ENCODE data around the gene IRS2.

IRS2 gene

DNA sequence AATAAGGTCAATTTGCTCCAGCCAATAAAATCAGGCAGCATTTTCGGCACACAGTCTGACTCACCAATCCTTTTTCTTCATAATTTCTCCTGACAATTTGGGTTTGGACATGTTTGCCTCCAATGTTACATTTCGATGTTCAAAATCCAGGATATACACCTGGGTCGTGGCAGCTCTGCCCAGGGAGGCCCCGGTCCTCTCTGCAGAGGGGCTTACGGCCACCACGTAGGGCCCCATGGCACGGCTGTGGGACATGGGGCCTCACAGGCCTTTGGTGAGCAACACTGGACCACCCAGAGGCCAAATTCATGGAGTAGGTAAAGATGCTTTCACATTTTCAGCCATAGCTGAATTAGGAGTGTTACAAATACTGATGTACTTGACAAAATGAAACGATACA lies 25.4 kb downstream of the IRS2 start:
- no peaks in the 10 kb centered on the region for H3K9me2 ChIP-seq (replicated peaks; ENCODE audit: low read depth, low read length)
- no peak overlapping the region for H3K4me3 ChIP-seq (ENCODE audit: low read length, poor library complexity, severe bottlenecking)
- no peak for TF ChIP-seq EZH2phosphoT487 (IDR thresholded peaks at IDR 0.05; ENCODE audit: borderline replicate concordance)
- TF ChIP-seq, protein P1, sequence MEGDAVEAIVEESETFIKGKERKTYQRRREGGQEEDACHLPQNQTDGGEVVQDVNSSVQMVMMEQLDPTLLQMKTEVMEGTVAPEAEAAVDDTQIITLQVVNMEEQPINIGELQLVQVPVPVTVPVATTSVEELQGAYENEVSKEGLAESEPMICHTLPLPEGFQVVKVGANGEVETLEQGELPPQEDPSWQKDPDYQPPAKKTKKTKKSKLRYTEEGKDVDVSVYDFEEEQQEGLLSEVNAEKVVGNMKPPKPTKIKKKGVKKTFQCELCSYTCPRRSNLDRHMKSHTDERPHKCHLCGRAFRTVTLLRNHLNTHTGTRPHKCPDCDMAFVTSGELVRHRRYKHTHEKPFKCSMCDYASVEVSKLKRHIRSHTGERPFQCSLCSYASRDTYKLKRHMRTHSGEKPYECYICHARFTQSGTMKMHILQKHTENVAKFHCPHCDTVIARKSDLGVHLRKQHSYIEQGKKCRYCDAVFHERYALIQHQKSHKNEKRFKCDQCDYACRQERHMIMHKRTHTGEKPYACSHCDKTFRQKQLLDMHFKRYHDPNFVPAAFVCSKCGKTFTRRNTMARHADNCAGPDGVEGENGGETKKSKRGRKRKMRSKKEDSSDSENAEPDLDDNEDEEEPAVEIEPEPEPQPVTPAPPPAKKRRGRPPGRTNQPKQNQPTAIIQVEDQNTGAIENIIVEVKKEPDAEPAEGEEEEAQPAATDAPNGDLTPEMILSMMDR (conservative IDR thresholded peaks at IDR 0.05; ENCODE audit: low read length): no peak
- no peaks in the 10 kb centered on the region for H3K79me2 ChIP-seq (ENCODE audit: insufficient read depth, low read length)
- no peak overlapping the region for H2AFZ ChIP-seq (ENCODE audit: low read length)
- H3K9me3 ChIP-seq (ENCODE audit: insufficient read depth, low read depth, low read length): no peaks in the 10 kb centered on the region
- peaks cover 22% of the 10 kb centered on the region for H3K4me1 ChIP-seq (ENCODE audit: insufficient read depth, low read length, poor library complexity, severe bottlenecking)
- no peaks in the 10 kb centered on the region for H4K20me1 ChIP-seq (ENCODE audit: insufficient read depth, low read length, poor library complexity, severe bottlenecking)
- no peaks in the 10 kb centered on the region for H3F3A ChIP-seq (ENCODE audit: low read depth)
- H3K36me3 ChIP-seq (ENCODE audit: insufficient read depth, low read length): no peaks in the 10 kb centered on the region
- no peak overlapping the region for H3K4me2 ChIP-seq (ENCODE audit: low read depth, low read length, poor library complexity, severe bottlenecking)
- H3K9ac ChIP-seq (ENCODE audit: low read depth, low read length, poor library complexity, severe bottlenecking): no peak overlapping the region
- H3K27me3 ChIP-seq (ENCODE audit: insufficient read depth, low read length, poor library complexity, severe bottlenecking): no peaks in the 10 kb centered on the region

DNA sequence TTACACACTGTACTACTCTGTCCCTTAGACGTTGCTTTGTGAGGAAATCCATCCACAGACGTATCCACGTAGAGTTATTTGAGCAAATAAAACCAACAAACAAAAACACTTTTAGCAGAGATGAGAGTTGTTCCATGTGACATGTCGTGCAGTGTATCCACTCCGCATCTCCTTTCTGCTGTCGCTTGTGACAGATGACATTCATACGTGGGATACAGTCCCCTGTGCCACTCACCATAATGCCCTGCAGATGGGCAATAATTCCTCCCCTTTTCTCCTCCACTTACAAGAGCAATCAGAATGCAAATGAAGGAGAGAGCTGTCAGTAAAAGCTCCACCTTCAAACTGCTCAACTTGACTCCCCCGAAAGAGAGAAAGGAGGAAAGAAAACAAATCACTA lies 26.0 kb downstream of the IRS2 start:
- Histone ChIP-seq H3K9me3 (ENCODE audit: insufficient read depth, low read depth, low read length) (no peaks in the 10 kb centered on the region), H3K9me2 (replicated peaks; ENCODE audit: low read depth, low read length) (no peaks in the 10 kb centered on the region), H4K20me1 (ENCODE audit: insufficient read depth, low read length, poor library complexity, severe bottlenecking) (no peaks in the 10 kb centered on the region), H3K9ac (ENCODE audit: low read depth, low read length, poor library complexity, severe bottlenecking) (no peak overlapping the region), H3K4me1 (ENCODE audit: insufficient read depth, low read length, poor library complexity, severe bottlenecking) (peaks cover 22% of the 10 kb centered on the region), H2AFZ (ENCODE audit: low read length) (no peak overlapping the region), H3F3A (ENCODE audit: low read depth) (no peaks in the 10 kb centered on the region), H3K4me2 (ENCODE audit: low read depth, low read length, poor library complexity, severe bottlenecking) (no peak overlapping the region), H3K79me2 (ENCODE audit: insufficient read depth, low read length) (no peaks in the 10 kb centered on the region), H3K36me3 (ENCODE audit: insufficient read depth, low read length) (no peaks in the 10 kb centered on the region), H3K4me3 (ENCODE audit: low read length, poor library complexity, severe bottlenecking) (no peak overlapping the region), H3K27me3 (ENCODE audit: insufficient read depth, low read length, poor library complexity, severe bottlenecking) (no peaks in the 10 kb centered on the region)
- TF ChIP-seq EZH2phosphoT487 (IDR thresholded peaks at IDR 0.05; ENCODE audit: borderline replicate concordance): no peak
- TF ChIP-seq, protein P1 (conservative IDR thresholded peaks at IDR 0.05; ENCODE audit: low read length): no peak

DNA sequence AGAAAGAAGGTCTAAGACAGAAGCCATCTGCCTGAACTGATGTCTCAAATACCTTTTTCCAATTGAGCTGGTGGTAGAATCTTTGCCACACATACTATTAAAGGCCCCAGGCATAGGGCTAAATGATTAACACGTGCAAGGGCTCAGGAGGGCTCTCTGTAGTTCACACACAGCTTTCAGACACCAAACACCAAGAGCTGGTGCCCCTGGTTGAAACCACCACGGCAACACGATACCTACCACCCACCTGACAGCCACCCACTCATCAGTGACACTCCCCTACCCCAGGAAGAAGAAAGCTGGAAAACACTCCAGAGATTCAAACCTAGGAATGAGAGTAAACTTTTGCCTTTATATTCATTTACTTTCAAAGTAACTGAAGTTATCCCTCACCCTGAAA lies 26.8 kb downstream of the IRS2 start:
- H3K36me3 ChIP-seq (ENCODE audit: insufficient read depth, low read length): no peaks in the 10 kb centered on the region
- no peaks in the 10 kb centered on the region for H3K79me2 ChIP-seq (ENCODE audit: insufficient read depth, low read length)
- no peak overlapping the region for H3K4me2 ChIP-seq (ENCODE audit: low read depth, low read length, poor library complexity, severe bottlenecking)
- H3K27me3 ChIP-seq (ENCODE audit: insufficient read depth, low read length, poor library complexity, severe bottlenecking): no peaks in the 10 kb centered on the region
- H3F3A ChIP-seq (ENCODE audit: low read depth): no peaks in the 10 kb centered on the region
- no peak overlapping the region for H3K4me3 ChIP-seq (ENCODE audit: low read length, poor library complexity, severe bottlenecking)
- H3K9me2 ChIP-seq (replicated peaks; ENCODE audit: low read depth, low read length): no peaks in the 10 kb centered on the region
- TF ChIP-seq EZH2phosphoT487 (IDR thresholded peaks at IDR 0.05; ENCODE audit: borderline replicate concordance): no peak
- TF ChIP-seq, protein P1 (conservative IDR thresholded peaks at IDR 0.05; ENCODE audit: low read length): no peak
- no peaks in the 10 kb centered on the region for H3K9me3 ChIP-seq (ENCODE audit: insufficient read depth, low read depth, low read length)
- peaks cover 16% of the 10 kb centered on the region for H3K4me1 ChIP-seq (ENCODE audit: insufficient read depth, low read length, poor library complexity, severe bottlenecking)
- no peak overlapping the region for H3K9ac ChIP-seq (ENCODE audit: low read depth, low read length, poor library complexity, severe bottlenecking)
- no peak overlapping the region for H2AFZ ChIP-seq (ENCODE audit: low read length)
- no peaks in the 10 kb centered on the region for H4K20me1 ChIP-seq (ENCODE audit: insufficient read depth, low read length, poor library complexity, severe bottlenecking)
